Astrocyte of the cerebellum (primary cell): ENCODE measurements around the gene SLC25A25.

Source experiments
- DNase-seq: peaks from one replicate; pipeline ENCODE4 v3.0.0-alpha.2; 2011; ENCODE audit warnings: low read depth
- H3K4me3 ChIP-seq: 2 replicates; pipeline ENCODE4 v1.5.1; 2011; ENCODE audit warnings: mild to moderate bottlenecking, low read depth, low read length, moderate library complexity
- CTCF ChIP-seq: IDR thresholded peaks from 2 replicates; pipeline ENCODE4 v1.5.1; 2012; ENCODE audit warnings: low read length, low read depth, moderate library complexity, mild to moderate bottlenecking; ENCODE audit errors: missing control alignments
- in situ Hi-C: cut with HindIII; loops from 2 replicates; pipeline ENCODE4 v1.10.0; 2017; ENCODE audit warnings: low sequenced_read_pairs

Gene SLC25A25

GRCh38 chr9:128096616-128097536, 28.8 kb downstream of the SLC25A25 start:
- no peak for DNase-seq
- TF ChIP-seq CTCF: no peak
- in situ Hi-C loops: loop anchor here (10.0 kb wide), 1 partner anchor 162 kb away; the partner anchor contains the start of genes DPM2 and PIP5KL1
- no peak overlapping the region for H3K4me3 ChIP-seq

- TF ChIP-seq CTCF: no peak
- peak overlapping the region; percentile 46 for H3K4me3 ChIP-seq
- no peak for DNase-seq
- in situ Hi-C loops: loop anchor here (10.0 kb wide), 1 partner anchor 163 kb away; the partner anchor contains the start of genes DPM2 and PIP5KL1
These were observed 29.7 kb downstream of the SLC25A25 start for GRCh38 chr9:128097543-128098296.

GRCh38 chr9:128098297-128099230, 30.5 kb downstream of the SLC25A25 start:
- H3K4me3 ChIP-seq: peak overlapping the region; percentile 46
- DNase-seq: peak; percentile 95
- in situ Hi-C loops: loop anchor here (10.0 kb wide), 1 partner anchor 164 kb away; the partner anchor contains the start of genes DPM2 and PIP5KL1
- TF ChIP-seq CTCF: no peak

- peak overlapping the region; percentile 46 for H3K4me3 ChIP-seq
- no peak for DNase-seq
- TF ChIP-seq CTCF: no peak
- in situ Hi-C loops: loop anchor here (10.0 kb wide), 1 partner anchor 165 kb away; the partner anchor contains the start of genes DPM2 and PIP5KL1
These were observed 31.3 kb downstream of the SLC25A25 start for GRCh38 chr9:128099231-128099931.

- DNase-seq: no peak
- peak overlapping the region; percentile 46 for H3K4me3 ChIP-seq
- in situ Hi-C loops: loop anchor here (10.0 kb wide), 1 partner anchor 165 kb away; the partner anchor contains the start of genes DPM2 and PIP5KL1
- TF ChIP-seq CTCF: no peak
These were observed 32.0 kb downstream of the SLC25A25 start for GRCh38 chr9:128099932-128100491.
